PC-3 (cell line): ENCODE data around the gene ENTHD1. TPM values are rescaled to one million over a fixed set of nuclear protein-coding genes. Genes with fewer than 3 reads are reported as not detected.

Source experiments
- ATAC-seq: fragments of 200-7000 bp; cut with Tn5 transposase; 2 replicates; pipeline ENCODE4 v1.9.1; 2020; ENCODE audit warnings: mild to moderate bottlenecking, moderate library complexity
- BruUV-seq: library from RNA; stranded (reverse); fragments of 400-500 nt; replicated peaks from 2 replicates; lab custom pipeline; 2021; lab: Mats Ljungman, UMichigan
- CTCF ChIA-PET: fragments of 300-600 bp; sonication (Branson Sonifier 250); formaldehyde crosslinking; loops from one replicate; lab custom pipeline; 2022; ENCODE audit warnings: antibody characterized with exemption; lab: Charles Lee
- POLR2A ChIA-PET: fragments of 300-600 bp; sonication (Branson Sonifier 250); formaldehyde crosslinking; loops from one replicate; lab custom pipeline; 2022; ENCODE audit warnings: antibody characterized with exemption; ENCODE audit not compliant: unreplicated experiment; lab: Charles Lee
- DNase-seq: peaks from one replicate; pipeline ENCODE4 v3.0.0-alpha.2; 2015
- H2AFZ ChIP-seq: fragments of 300-600 bp; sonication (generic); 2 replicates; pipeline ENCODE4 v1.6.0; 2016; ENCODE audit warnings: antibody characterized with exemption, low read length
- H3F3A ChIP-seq: fragments of 300-600 bp; sonication (generic); one replicate; pipeline ENCODE4 v1.6.0; 2017; ENCODE audit warnings: antibody characterized with exemption, low read length, control low read depth, mild to moderate bottlenecking; ENCODE audit not compliant: unreplicated experiment
- H3K27ac ChIP-seq: fragments of 300-600 bp; sonication (generic); 2 replicates; pipeline ENCODE4 v1.5.1; 2016; ENCODE audit warnings: mild to moderate bottlenecking, low read length
- H3K27me3 ChIP-seq: fragments of 300-600 bp; sonication (generic); 2 replicates; pipeline ENCODE4 v1.6.1; 2016; ENCODE audit warnings: low read length, mixed read lengths
- H3K36me3 ChIP-seq: fragments of 300-600 bp; sonication (generic); 2 replicates; pipeline ENCODE4 v1.6.1; 2016; ENCODE audit warnings: low read depth, mixed run types, low read length, mixed read lengths
- H3K4me1 ChIP-seq: fragments of 300-600 bp; sonication (generic); 2 replicates; pipeline ENCODE4 v1.5.1; 2016; ENCODE audit warnings: low read length; ENCODE audit not compliant: insufficient read depth
- H3K4me2 ChIP-seq: fragments of 300-600 bp; sonication (generic); 2 replicates; pipeline ENCODE4 v1.6.0; 2016; ENCODE audit warnings: low read length
- H3K4me3 ChIP-seq: fragments of 300-600 bp; sonication (generic); 2 replicates; pipeline ENCODE4 v1.5.1; 2016; ENCODE audit warnings: mild to moderate bottlenecking, low read length, mixed read lengths
- H3K79me2 ChIP-seq: fragments of 300-600 bp; sonication (generic); 2 replicates; pipeline ENCODE4 v1.6.1; 2017; ENCODE audit warnings: low read length, mixed read lengths
- H3K9ac ChIP-seq: fragments of 300-600 bp; sonication (generic); 2 replicates; pipeline ENCODE4 v1.6.0; 2016; ENCODE audit warnings: mild to moderate bottlenecking, low read length
- H3K9me2 ChIP-seq: fragments of 300-600 bp; sonication (generic); replicated peaks from 2 replicates; pipeline ENCODE4 v1.6.1; 2016; ENCODE audit warnings: mixed run types, low read length, mixed read lengths
- H3K9me3 ChIP-seq: fragments of 300-600 bp; sonication (generic); 2 replicates; pipeline ENCODE4 v1.6.1; 2016; ENCODE audit warnings: low read length, mixed read lengths
- H4K20me1 ChIP-seq: fragments of 300-600 bp; sonication (generic); 2 replicates; pipeline ENCODE4 v1.6.1; 2016; ENCODE audit warnings: low read length, mixed read lengths
- EZH2 ChIP-seq: fragments of 300-600 bp; sonication (generic); IDR thresholded peaks from one replicate; pipeline ENCODE4 v1.6.1; 2017; ENCODE audit warnings: antibody characterized with exemption, mild to moderate bottlenecking, low read length; ENCODE audit not compliant: unreplicated experiment
- EZH2phosphoT487 ChIP-seq: fragments of 300-600 bp; sonication (generic); IDR thresholded peaks from 2 replicates; pipeline ENCODE4 v1.6.1; 2018; ENCODE audit warnings: mild to moderate bottlenecking, antibody characterized with exemption, low read length, borderline replicate concordance
- intact Hi-C: fragments of 100-400 bp; cut with micrococcal nuclease; formaldehyde crosslinking; loops from 2 replicates; pipeline ENCODE4 v1.9.0; 2023
- total RNA-seq: library from RNA; depleted of rRNA; stranded (reverse); fragments of >200 nt; gene quantifications from 2 replicates; pipeline ENCODE4 v1.2.3, GENCODE V29; 2014
- TF ChIP-seq, protein P1 (sequence below): fragments of 300-600 bp; sonication (generic); conservative IDR thresholded peaks from 2 replicates; pipeline ENCODE4 v1.5.1; 2017; ENCODE audit warnings: antibody characterized with exemption, low read depth, mild to moderate bottlenecking, low read length

Gene ENTHD1
- total RNA-seq, 1 experiment from 2014 or later = not detected

GRCh38 chr22:39821008-39821407 lies 72.6 kb downstream of the ENTHD1 start:
- Histone ChIP-seq H4K20me1 (no peaks in the 10 kb centered on the region), H3K4me1 (peaks cover 12% of the 10 kb centered on the region), H2AFZ (no peak overlapping the region), H3K27me3 (peaks cover 15% of the 10 kb centered on the region), H3K4me2 (no peak overlapping the region), H3K27ac (no peak overlapping the region), H3K36me3 (no peaks in the 10 kb centered on the region), H3K9me2 (no peaks in the 10 kb centered on the region), H3K9me3 (no peaks in the 10 kb centered on the region), H3K79me2 (no peaks in the 10 kb centered on the region), H3K4me3 (no peak overlapping the region), H3F3A (no peaks in the 10 kb centered on the region), H3K9ac (no peak overlapping the region)
- TF ChIP-seq, protein P1, sequence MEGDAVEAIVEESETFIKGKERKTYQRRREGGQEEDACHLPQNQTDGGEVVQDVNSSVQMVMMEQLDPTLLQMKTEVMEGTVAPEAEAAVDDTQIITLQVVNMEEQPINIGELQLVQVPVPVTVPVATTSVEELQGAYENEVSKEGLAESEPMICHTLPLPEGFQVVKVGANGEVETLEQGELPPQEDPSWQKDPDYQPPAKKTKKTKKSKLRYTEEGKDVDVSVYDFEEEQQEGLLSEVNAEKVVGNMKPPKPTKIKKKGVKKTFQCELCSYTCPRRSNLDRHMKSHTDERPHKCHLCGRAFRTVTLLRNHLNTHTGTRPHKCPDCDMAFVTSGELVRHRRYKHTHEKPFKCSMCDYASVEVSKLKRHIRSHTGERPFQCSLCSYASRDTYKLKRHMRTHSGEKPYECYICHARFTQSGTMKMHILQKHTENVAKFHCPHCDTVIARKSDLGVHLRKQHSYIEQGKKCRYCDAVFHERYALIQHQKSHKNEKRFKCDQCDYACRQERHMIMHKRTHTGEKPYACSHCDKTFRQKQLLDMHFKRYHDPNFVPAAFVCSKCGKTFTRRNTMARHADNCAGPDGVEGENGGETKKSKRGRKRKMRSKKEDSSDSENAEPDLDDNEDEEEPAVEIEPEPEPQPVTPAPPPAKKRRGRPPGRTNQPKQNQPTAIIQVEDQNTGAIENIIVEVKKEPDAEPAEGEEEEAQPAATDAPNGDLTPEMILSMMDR = no peak
- TF ChIP-seq EZH2 = no peak
- no peak for TF ChIP-seq EZH2phosphoT487
- DNase-seq (no peak), ATAC-seq (no peak)
- no TSS peak for BruUV-seq
- CTCF ChIA-PET = no interaction called here
- POLR2A ChIA-PET = no interaction called here
- intact Hi-C loops = no loop called here

DNA sequence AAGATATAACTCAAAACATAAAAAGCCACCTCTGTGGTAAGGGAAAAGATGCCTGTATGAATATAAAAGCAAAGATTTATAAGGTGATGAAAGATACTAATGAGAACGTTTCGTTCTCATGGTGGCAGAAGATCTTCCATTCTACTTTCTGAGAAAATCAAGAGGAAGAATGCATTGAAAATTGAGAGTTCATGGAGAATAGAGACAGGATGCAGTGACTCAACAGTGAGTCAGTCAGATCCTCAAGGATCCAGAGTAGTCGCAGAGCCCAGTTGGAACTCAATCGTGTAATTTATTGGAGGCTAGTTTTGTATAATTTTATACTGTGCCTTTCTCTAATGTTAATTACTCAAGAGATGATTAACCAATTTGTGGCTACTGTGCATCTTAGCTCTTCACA lies 73.3 kb downstream of the ENTHD1 start:
- DNase-seq (peak; percentile 65), ATAC-seq (peak; percentile 86)
- peaks cover 15% of the 10 kb centered on the region for H3K27me3 ChIP-seq
- no peak overlapping the region for H3K4me2 ChIP-seq
- intact Hi-C loops = no loop called here
- H4K20me1 ChIP-seq = no peaks in the 10 kb centered on the region
- no peak overlapping the region for H3K4me3 ChIP-seq
- TF ChIP-seq, protein P1 = no peak
- no peak for TF ChIP-seq EZH2phosphoT487
- TF ChIP-seq EZH2 = no peak
- no peak overlapping the region for H2AFZ ChIP-seq
- peaks cover 12% of the 10 kb centered on the region for H3K4me1 ChIP-seq
- no peaks in the 10 kb centered on the region for H3K79me2 ChIP-seq
- no peaks in the 10 kb centered on the region for H3K36me3 ChIP-seq
- no peaks in the 10 kb centered on the region for H3F3A ChIP-seq
- no peak overlapping the region for H3K9ac ChIP-seq
- CTCF ChIA-PET = no interaction called here
- no peaks in the 10 kb centered on the region for H3K9me3 ChIP-seq
- no peaks in the 10 kb centered on the region for H3K9me2 ChIP-seq
- BruUV-seq = no TSS peak
- H3K27ac ChIP-seq = no peak overlapping the region
- POLR2A ChIA-PET = no interaction called here

DNA sequence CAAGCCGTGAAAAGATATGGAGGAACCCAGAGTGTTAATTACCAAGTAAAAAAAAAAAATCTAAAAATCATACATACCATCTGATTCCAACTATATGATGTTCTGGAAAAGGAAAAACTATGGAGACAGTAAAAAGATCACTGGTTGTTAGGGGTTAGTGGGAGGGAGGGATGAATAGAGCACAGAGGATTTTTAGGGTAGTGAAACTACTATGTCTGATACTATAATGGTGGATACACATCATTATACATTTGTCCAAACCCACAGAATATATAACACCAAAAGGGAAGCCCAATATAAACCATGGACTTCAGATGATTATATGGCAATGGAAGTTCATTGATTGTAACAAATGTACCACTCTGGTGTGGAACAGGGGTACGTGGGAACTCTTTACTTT lies 74.1 kb downstream of the ENTHD1 start:
- Histone ChIP-seq H3K9ac (no peak overlapping the region), H3K27ac (no peak overlapping the region), H3K9me2 (no peaks in the 10 kb centered on the region), H3K36me3 (no peaks in the 10 kb centered on the region), H2AFZ (no peak overlapping the region), H3F3A (no peaks in the 10 kb centered on the region), H3K4me3 (no peak overlapping the region), H3K9me3 (no peaks in the 10 kb centered on the region), H3K79me2 (no peaks in the 10 kb centered on the region), H3K4me1 (peaks cover 12% of the 10 kb centered on the region), H4K20me1 (no peaks in the 10 kb centered on the region), H3K4me2 (no peak overlapping the region), H3K27me3 (peaks cover 10% of the 10 kb centered on the region)
- POLR2A ChIA-PET = no interaction called here
- intact Hi-C loops = no loop called here
- TF ChIP-seq, protein P1 = no peak
- no peak for TF ChIP-seq EZH2
- CTCF ChIA-PET = no interaction called here
- no peak for DNase-seq
- no peak for ATAC-seq
- no TSS peak for BruUV-seq
